ENCODE data around the gene PNMA6F. TPM values are rescaled to one million over a fixed set of nuclear protein-coding genes. Genes with fewer than 3 reads are reported as not detected.
"Not testable (repeated sequence)": the region's sequence is repeated elsewhere in the genome, so short reads cannot be mapped to it uniquely, and the experiment has no call there.

Gene PNMA6F
- total and polyA plus RNA-seq, 2 experiments from 2014 or later: 0.06 to 0.83 TPM

GRCh38 chrX:153275418-153275817 lies 46.1 kb downstream of the PNMA6F start:
- not testable (repeated sequence) for DNase-seq (ENCODE audit: low spot score); H3K36me3 ChIP-seq (ENCODE audit: insufficient read depth); H3K27me3 Mint-ChIP-seq (ENCODE audit: insufficient read depth, low read depth, poor library complexity); H3K4me1 ChIP-seq (ENCODE audit: insufficient read depth); H3K4me3 ChIP-seq; H3K79me2 ChIP-seq (replicated peaks; ENCODE audit: insufficient read depth); H3K9me2 ChIP-seq (ENCODE audit: insufficient read depth); H3K4me3 Mint-ChIP-seq; H3K4me2 ChIP-seq; H3K27me3 ChIP-seq (ENCODE audit: insufficient read depth); H3K27ac ChIP-seq (ENCODE audit: low read depth); H4K20me1 ChIP-seq (replicated peaks; ENCODE audit: insufficient read depth); H3K4me1 Mint-ChIP-seq; H3K36me3 Mint-ChIP-seq (ENCODE audit: low read depth); ATAC-seq; H2AFZ ChIP-seq; H3K9me3 Mint-ChIP-seq; H3K27ac Mint-ChIP-seq; H3F3A ChIP-seq (replicated peaks; ENCODE audit: low read depth)

GRCh38 chrX:153272584-153272983 lies 49.0 kb downstream of the PNMA6F start:
- not testable (repeated sequence) for H3K4me3 Mint-ChIP-seq; H3K36me3 Mint-ChIP-seq (ENCODE audit: low read depth); H3K27me3 Mint-ChIP-seq (ENCODE audit: insufficient read depth, low read depth, poor library complexity); H3K27me3 ChIP-seq (ENCODE audit: insufficient read depth); H3K9me3 Mint-ChIP-seq; H3K9me2 ChIP-seq (ENCODE audit: insufficient read depth); H3K4me3 ChIP-seq; DNase-seq (ENCODE audit: low spot score); H3K4me2 ChIP-seq; H3K27ac ChIP-seq (ENCODE audit: low read depth); H3K27ac Mint-ChIP-seq; H3K4me1 ChIP-seq (ENCODE audit: insufficient read depth); H3K4me1 Mint-ChIP-seq; H4K20me1 ChIP-seq (replicated peaks; ENCODE audit: insufficient read depth); H2AFZ ChIP-seq; H3K36me3 ChIP-seq (ENCODE audit: insufficient read depth); H3F3A ChIP-seq (replicated peaks; ENCODE audit: low read depth); ATAC-seq; H3K79me2 ChIP-seq (replicated peaks; ENCODE audit: insufficient read depth)

- not testable (repeated sequence) for H3K27ac Mint-ChIP-seq; H3K4me3 Mint-ChIP-seq; H2AFZ ChIP-seq; H3K4me1 ChIP-seq (ENCODE audit: insufficient read depth); H3F3A ChIP-seq (replicated peaks; ENCODE audit: low read depth); DNase-seq (ENCODE audit: low spot score); H3K36me3 ChIP-seq (ENCODE audit: insufficient read depth); H3K36me3 Mint-ChIP-seq (ENCODE audit: low read depth); H3K4me2 ChIP-seq; H3K9me3 Mint-ChIP-seq; ATAC-seq; H3K4me1 Mint-ChIP-seq; H3K27me3 Mint-ChIP-seq (ENCODE audit: insufficient read depth, low read depth, poor library complexity); H3K9me2 ChIP-seq (ENCODE audit: insufficient read depth); H3K27ac ChIP-seq (ENCODE audit: low read depth); H3K79me2 ChIP-seq (replicated peaks; ENCODE audit: insufficient read depth); H4K20me1 ChIP-seq (replicated peaks; ENCODE audit: insufficient read depth); H3K27me3 ChIP-seq (ENCODE audit: insufficient read depth); H3K4me3 ChIP-seq
These were observed 49.5 kb downstream of the PNMA6F start for GRCh38 chrX:153272070-153272469.

Small RNA genes within 50 kb of the gene (small RNA-seq; reads per million reads assigned to genes)
- not detected for gene AC152007.1 (ENCODE audit: low replicate concordance)

Other genes with a start within 250 kb of the PNMA6F start
- gene PNMA6A, start 249.3 kb downstream of the PNMA6F start, total RNA-seq (2014; rRNA removed; shearing (Covaris generic)): 6.6 and 7.1 TPM in 2 replicates
- gene PNMA6A, start 249.3 kb downstream of the PNMA6F start, polyA plus RNA-seq (2016; fragmentation: Nextera tagmentation; extraction: Ambion mirVana): 2.4 and 2.9 TPM in 2 replicates
- not detected in 2 replicates for gene MAGEA1, start 142.5 kb downstream of the PNMA6F start, total RNA-seq (2014; rRNA removed; shearing (Covaris generic))
- gene MAGEA1, start 142.5 kb downstream of the PNMA6F start, polyA plus RNA-seq (2016; fragmentation: Nextera tagmentation; extraction: Ambion mirVana): not detected in 2 replicates
- 12.3 and 13.0 TPM in 2 replicates for gene ZNF275, start 12.4 kb upstream of the PNMA6F start, total RNA-seq (2014; rRNA removed; shearing (Covaris generic))
- gene ZNF275, start 12.4 kb upstream of the PNMA6F start, polyA plus RNA-seq (2016; fragmentation: Nextera tagmentation; extraction: Ambion mirVana): 3.2 TPM in 2 replicates
- gene PNMA6E, start 79.6 kb upstream of the PNMA6F start, total RNA-seq (2014; rRNA removed; shearing (Covaris generic)): not detected in 2 replicates
- not detected in 2 replicates for gene PNMA6E, start 79.6 kb upstream of the PNMA6F start, polyA plus RNA-seq (2016; fragmentation: Nextera tagmentation; extraction: Ambion mirVana)
- 0.27 and 0.52 TPM in 2 replicates for gene ZFP92, start 89.7 kb upstream of the PNMA6F start, total RNA-seq (2014; rRNA removed; shearing (Covaris generic))
- 0.05 TPM in 2 replicates for gene ZFP92, start 89.7 kb upstream of the PNMA6F start, polyA plus RNA-seq (2016; fragmentation: Nextera tagmentation; extraction: Ambion mirVana)
- gene TREX2, start 124.3 kb upstream of the PNMA6F start, total RNA-seq (2014; rRNA removed; shearing (Covaris generic)): 1.7 and 4.6 TPM in 2 replicates
- gene TREX2, start 124.3 kb upstream of the PNMA6F start, polyA plus RNA-seq (2016; fragmentation: Nextera tagmentation; extraction: Ambion mirVana): 0.28 and 0.81 TPM in 2 replicates
- gene HAUS7, start 148.8 kb upstream of the PNMA6F start, total RNA-seq (2014; rRNA removed; shearing (Covaris generic)): 48.8 and 59.8 TPM in 2 replicates
- gene HAUS7, start 148.8 kb upstream of the PNMA6F start, polyA plus RNA-seq (2016; fragmentation: Nextera tagmentation; extraction: Ambion mirVana): 77.9 and 78.8 TPM in 2 replicates
- 0.23 and 0.87 TPM in 2 replicates for gene BGN, start 173.2 kb upstream of the PNMA6F start, total RNA-seq (2014; rRNA removed; shearing (Covaris generic))
- gene BGN, start 173.2 kb upstream of the PNMA6F start, polyA plus RNA-seq (2016; fragmentation: Nextera tagmentation; extraction: Ambion mirVana): 0.71 and 1.8 TPM in 2 replicates
- gene ATP2B3, start 195.9 kb upstream of the PNMA6F start, total RNA-seq (2014; rRNA removed; shearing (Covaris generic)): 0.17 and 0.54 TPM in 2 replicates
- gene ATP2B3, start 195.9 kb upstream of the PNMA6F start, polyA plus RNA-seq (2016; fragmentation: Nextera tagmentation; extraction: Ambion mirVana): 0.09 TPM in 1 of 2 replicates, not detected in the other

All from GM23338 (cell line).